Osteoblast (primary cell): ENCODE data around the gene TPRG1. TPM values are rescaled to one million over a fixed set of nuclear protein-coding genes. Genes with fewer than 3 reads are reported as not detected.
A peak's percentile ranks its signal among the peaks of the same experiment; 100 is the strongest.

Experiments used
- DNase-seq: peaks from one replicate; pipeline ENCODE4 v3.0.0; 2011; ENCODE audit warnings: low spot score, mixed read lengths; ENCODE audit not compliant: insufficient read length; ENCODE audit errors: missing footprints
- H2AFZ ChIP-seq: 2 replicates; pipeline ENCODE4 v1.6.0; 2011; ENCODE audit warnings: mild to moderate bottlenecking, low read length
- H3K27ac ChIP-seq: 2 replicates; pipeline ENCODE4 v1.5.1; 2011; ENCODE audit warnings: mild to moderate bottlenecking, low read depth, low read length, moderate library complexity
- H3K27me3 ChIP-seq: 2 replicates; pipeline ENCODE4 v1.6.0; 2012; ENCODE audit warnings: mild to moderate bottlenecking, control low read depth, inconsistent platforms, low read length, moderate library complexity; ENCODE audit not compliant: insufficient read depth
- H3K36me3 ChIP-seq: 2 replicates; pipeline ENCODE4 v1.5.1; 2011; ENCODE audit warnings: mild to moderate bottlenecking, low read length, control low read depth, moderate library complexity; ENCODE audit not compliant: insufficient read depth
- H3K4me1 ChIP-seq: 2 replicates; pipeline ENCODE4 v1.5.1; 2011; ENCODE audit warnings: mild to moderate bottlenecking, low read length, control low read depth, moderate library complexity; ENCODE audit not compliant: insufficient read depth
- H3K4me2 ChIP-seq: 2 replicates; pipeline ENCODE4 v1.6.0; 2011; ENCODE audit warnings: mild to moderate bottlenecking, low read length; ENCODE audit not compliant: insufficient read depth
- H3K4me3 ChIP-seq: fragments of 200-600 bp; sonication (generic); 3 replicates; pipeline ENCODE4 v1.5.1; 2012; ENCODE audit warnings: mild to moderate bottlenecking, low read length, inconsistent platforms; ENCODE audit not compliant: insufficient read depth
- H3K79me2 ChIP-seq: 2 replicates; pipeline ENCODE4 v1.6.0; 2012; ENCODE audit warnings: mild to moderate bottlenecking, low read length, control low read depth, inconsistent platforms; ENCODE audit not compliant: insufficient read depth
- H3K9me3 ChIP-seq: 2 replicates; pipeline ENCODE4 v1.5.1; 2011; ENCODE audit warnings: low read depth, low read length, control low read depth
- H4K20me1 ChIP-seq: 2 replicates; pipeline ENCODE4 v1.6.0; 2012; ENCODE audit warnings: mild to moderate bottlenecking, low read length, control low read depth; ENCODE audit not compliant: insufficient read depth
- CTCF ChIP-seq: IDR thresholded peaks from 2 replicates; pipeline ENCODE4 v1.5.1; 2011; ENCODE audit warnings: mild to moderate bottlenecking, low read depth, low read length, moderate library complexity; ENCODE audit errors: extremely low read depth
- total RNA-seq: library from RNA; depleted of rRNA; stranded (reverse); fragments of >200 nt; gene quantifications from 2 replicates; pipeline ENCODE4 v1.2.3, GENCODE V29; 2012

TPRG1 gene
- 3.5 and 6.5 TPM in 2 replicates for total RNA-seq

GRCh38 chr3:189171707-189172106 is at the start of gene TPRG1:
Gene TPRG1, plus strand, starts transcription at chr3:189171971. Its CDS starts 35,414 bp downstream, at chr3:189207385.
- Histone ChIP-seq H3K9me3 (no peaks in the 10 kb centered on the region), H3K27me3 (no peaks in the 10 kb centered on the region), H3K36me3 (no peaks in the 10 kb centered on the region), H3K4me3 (no peak within 1 kb of the TSS), H3K4me2 (no peak within 1 kb of the TSS), H3K27ac (no peak within 1 kb of the TSS), H2AFZ (no peak within 1 kb of the TSS), H4K20me1 (no peaks in the 10 kb centered on the region), H3K79me2 (no peaks in the 10 kb centered on the region), H3K4me1 (no peaks in the 10 kb centered on the region)
- no peak for TF ChIP-seq CTCF
- DNase-seq = no peak

GRCh38 chr3:189122110-189122509 is 49.7 kb upstream of the TPRG1 start:
- Histone ChIP-seq H3K27ac (no peak overlapping the region), H3K9me3 (no peaks in the 10 kb centered on the region), H3K4me1 (peaks cover 13% of the 10 kb centered on the region), H3K4me2 (peak overlapping the region; percentile 82), H3K4me3 (peak overlapping the region; percentile 58), H3K79me2 (no peaks in the 10 kb centered on the region), H2AFZ (peak overlapping the region; percentile 89), H4K20me1 (no peaks in the 10 kb centered on the region), H3K36me3 (no peaks in the 10 kb centered on the region), H3K27me3 (no peaks in the 10 kb centered on the region)
- no peak for TF ChIP-seq CTCF
- DNase-seq = no peak

- no peak overlapping the region for H3K27ac ChIP-seq
- H3K27me3 ChIP-seq = no peaks in the 10 kb centered on the region
- peak overlapping the region; percentile 58 for H3K4me3 ChIP-seq
- H2AFZ ChIP-seq = peak overlapping the region; percentile 89
- H3K4me2 ChIP-seq = peak overlapping the region; percentile 82
- no peak for TF ChIP-seq CTCF
- H3K79me2 ChIP-seq = no peaks in the 10 kb centered on the region
- no peaks in the 10 kb centered on the region for H3K36me3 ChIP-seq
- H3K4me1 ChIP-seq = peaks cover 13% of the 10 kb centered on the region
- no peaks in the 10 kb centered on the region for H3K9me3 ChIP-seq
- H4K20me1 ChIP-seq = no peaks in the 10 kb centered on the region
- no peak for DNase-seq
Measured at GRCh38 chr3:189122526-189123205, 49.1 kb upstream of the TPRG1 start.

- Histone ChIP-seq H3K36me3 (no peaks in the 10 kb centered on the region), H4K20me1 (no peaks in the 10 kb centered on the region), H3K4me1 (peaks cover 13% of the 10 kb centered on the region), H3K9me3 (no peaks in the 10 kb centered on the region), H2AFZ (peak overlapping the region; percentile 89), H3K79me2 (no peaks in the 10 kb centered on the region), H3K27ac (no peak overlapping the region), H3K4me2 (peak overlapping the region; percentile 82), H3K4me3 (peak overlapping the region; percentile 55), H3K27me3 (no peaks in the 10 kb centered on the region)
- TF ChIP-seq CTCF = no peak
- DNase-seq = peak; percentile 62
Measured at GRCh38 chr3:189123595-189124387, 48.0 kb upstream of the TPRG1 start.
